Skeletal muscle cell (primary cell): ENCODE results near the gene MDK.

Experiments used
- DNase-seq: peaks from one replicate; pipeline ENCODE4 v3.0.0-alpha.2; 2010; ENCODE audit warnings: low read depth
- H3K4me3 ChIP-seq: 2 replicates; pipeline ENCODE4 v1.5.1; 2011; ENCODE audit warnings: low read depth, mild to moderate bottlenecking, control low read depth, low read length, moderate library complexity

Gene MDK

GRCh38 chr11:46381048-46381818 is at the start of gene MDK:
Gene MDK, plus strand, starts transcription at chr11:46381669. Its CDS starts 389 bp downstream, at chr11:46382058.
- no peak for DNase-seq
- H3K4me3 ChIP-seq: peak within 1 kb of the TSS; percentile 64

GRCh38 chr11:46332093-46332567 is 49.3 kb upstream of the MDK start:
- peak overlapping the region; percentile 38 for H3K4me3 ChIP-seq
- no peak for DNase-seq

GRCh38 chr11:46332568-46333393 is 48.7 kb upstream of the MDK start:
- H3K4me3 ChIP-seq: peak overlapping the region; percentile 38
- DNase-seq: no peak

- peak overlapping the region; percentile 38 for H3K4me3 ChIP-seq
- no peak for DNase-seq
These were observed 48.0 kb upstream of the MDK start for GRCh38 chr11:46333394-46333947.

- DNase-seq: no peak
- no peak overlapping the region for H3K4me3 ChIP-seq
These were observed 47.3 kb upstream of the MDK start for GRCh38 chr11:46334211-46334610.

GRCh38 chr11:46335271-46335670 is 46.2 kb upstream of the MDK start:
- H3K4me3 ChIP-seq: no peak overlapping the region
- DNase-seq: no peak

- DNase-seq: no peak
- no peak overlapping the region for H3K4me3 ChIP-seq
These were observed 45.4 kb upstream of the MDK start for GRCh38 chr11:46335890-46336562.

- H3K4me3 ChIP-seq: no peak overlapping the region
- DNase-seq: no peak
These were observed 44.8 kb upstream of the MDK start for GRCh38 chr11:46336563-46337180.

GRCh38 chr11:46337626-46338345 is 43.7 kb upstream of the MDK start:
- no peak overlapping the region for H3K4me3 ChIP-seq
- no peak for DNase-seq

- DNase-seq: no peak
- H3K4me3 ChIP-seq: peak overlapping the region; percentile 7
These were observed 42.9 kb upstream of the MDK start for GRCh38 chr11:46338636-46338987.

- H3K4me3 ChIP-seq: peak overlapping the region; percentile 7
- no peak for DNase-seq
These were observed 42.3 kb upstream of the MDK start for GRCh38 chr11:46338988-46339666.

GRCh38 chr11:46339816-46340215 is 41.7 kb upstream of the MDK start:
- no peak overlapping the region for H3K4me3 ChIP-seq
- DNase-seq: no peak

- no peak overlapping the region for H3K4me3 ChIP-seq
- DNase-seq: no peak
These were observed 40.0 kb upstream of the MDK start for GRCh38 chr11:46341454-46341853.

GRCh38 chr11:46342239-46342638 is 39.2 kb upstream of the MDK start:
- H3K4me3 ChIP-seq: no peak overlapping the region
- DNase-seq: no peak

- H3K4me3 ChIP-seq: no peak overlapping the region
- no peak for DNase-seq
These were observed 37.9 kb upstream of the MDK start for GRCh38 chr11:46343520-46343919.

GRCh38 chr11:46345131-46345597 is 36.3 kb upstream of the MDK start:
- peak overlapping the region; percentile 29 for H3K4me3 ChIP-seq
- no peak for DNase-seq

- H3K4me3 ChIP-seq: no peak overlapping the region
- no peak for DNase-seq
These were observed 35.5 kb upstream of the MDK start for GRCh38 chr11:46345881-46346484.
